Right lobe of liver (tissue), 4 donors: ENCODE measurements around the gene CEACAM19.

Experiments
- CTCF ChIP-seq, 4 donors: fragments of 200-600 bp in 3 of 4; fragments of 450-650 bp in 1 of 4; IDR thresholded peaks; one replicate each; pipeline versions ENCODE4 v1.5.1 to v1.8.0; 2016 to 2022; ENCODE audit warnings: antibody characterized with exemption in 4 of 4, mild to moderate bottlenecking in 2 of 4
- POLR2A ChIP-seq: fragments of 450-650 bp; IDR thresholded peaks from one replicate; pipeline ENCODE4 v1.6.1; 2017; ENCODE audit warnings: antibody characterized with exemption, mild to moderate bottlenecking
- donor health status: DM: no; HTN: no; CAD: no.
- donor health status: DM: no; HTN: no; CAD: no.
- donor health status: DM: no; HTN: yes; CAD: no.

DNA sequence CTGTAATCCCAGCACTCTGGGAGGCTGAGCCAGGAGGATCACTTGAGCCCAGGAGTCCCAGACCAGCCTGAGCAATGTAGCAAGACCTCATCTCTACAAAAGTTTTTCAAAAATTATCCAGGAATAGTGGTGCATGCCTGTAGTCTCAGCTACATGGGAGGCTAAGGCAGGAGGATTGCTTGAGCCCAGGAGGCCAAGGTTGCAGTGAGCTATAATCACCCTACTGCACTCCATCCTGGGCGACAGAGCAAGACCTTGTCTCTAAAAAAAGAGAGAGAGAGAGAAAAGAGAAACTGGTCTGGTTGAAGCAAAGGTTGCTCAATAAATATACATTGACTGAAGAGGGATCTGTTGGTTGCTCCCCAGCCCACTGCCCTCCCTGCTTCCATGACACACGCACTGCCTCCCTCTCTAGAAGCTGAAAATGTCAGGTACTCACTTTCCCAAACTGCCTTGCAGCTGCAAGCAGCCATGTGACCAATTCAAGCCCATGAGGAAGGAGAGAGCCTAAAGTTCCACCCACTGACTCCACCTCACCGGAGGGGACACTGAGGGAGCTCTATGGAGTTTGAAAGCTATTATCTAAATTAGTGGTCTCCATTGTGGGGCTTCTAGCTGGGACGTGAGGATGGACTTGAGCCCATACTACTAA is 41.7 kb downstream of the CEACAM19 start:
- TF ChIP-seq CTCF (IDR thresholded peaks at IDR 0.05) = no peak
- no peak for TF ChIP-seq POLR2A
